ENCODE measurements around the gene FBXL17. TPM values are rescaled to one million over a fixed set of nuclear protein-coding genes. Genes with fewer than 3 reads are reported as not detected.

The FBXL17 gene
- total RNA-seq, 4 donors from 2014 or later: 10.9 to 19.8 (median 15.0) TPM

DNA sequence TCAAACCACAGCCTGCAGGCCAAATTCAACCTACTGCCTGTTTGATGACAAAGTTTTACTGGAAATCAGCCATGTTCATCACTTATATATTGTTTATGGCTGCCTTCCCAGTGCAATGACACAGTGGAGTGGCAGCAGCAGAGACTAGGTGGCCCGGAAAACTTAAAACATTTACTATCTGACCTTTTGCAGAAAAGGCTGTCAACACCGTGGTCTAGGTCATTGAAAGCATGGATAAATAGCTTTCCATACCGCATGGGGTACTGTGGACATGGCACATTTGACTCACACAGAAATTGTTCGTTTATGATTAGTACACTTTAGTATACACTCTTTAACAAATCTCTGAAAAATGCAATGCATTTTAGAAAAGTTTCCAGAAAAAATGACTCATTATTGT is 412.9 kb downstream of the FBXL17 start:
- DNase-seq (ENCODE audit: low spot score) (no peak), ATAC-seq (ENCODE audit: low FRiP score) (no peak)
- no peak for TF ChIP-seq CTCF (IDR thresholded peaks at IDR 0.05)

DNA sequence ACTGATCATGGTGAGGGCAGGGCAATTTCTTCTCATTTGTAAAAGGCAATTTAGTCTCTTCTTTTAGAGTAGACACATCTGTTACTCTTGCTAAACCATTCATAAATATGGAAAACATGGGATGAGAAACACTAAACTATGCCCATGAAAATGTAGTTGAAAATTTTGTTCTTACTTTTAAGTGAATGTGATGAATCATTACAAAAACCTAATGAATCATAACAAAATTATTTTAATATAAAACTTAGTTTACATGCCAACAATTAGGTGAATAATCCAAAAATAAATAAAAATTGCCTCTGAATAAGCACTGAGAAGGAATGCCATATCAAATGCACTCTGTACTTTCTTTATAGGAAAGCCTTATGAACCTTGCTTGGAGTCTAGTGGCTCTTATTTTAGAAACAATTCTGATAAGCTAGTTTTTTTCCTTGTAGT is 413.5 kb downstream of the FBXL17 start:
- DNase-seq (ENCODE audit: low spot score): no peak
- ATAC-seq (ENCODE audit: low FRiP score): no peak
- TF ChIP-seq CTCF (IDR thresholded peaks at IDR 0.05): no peak

DNA sequence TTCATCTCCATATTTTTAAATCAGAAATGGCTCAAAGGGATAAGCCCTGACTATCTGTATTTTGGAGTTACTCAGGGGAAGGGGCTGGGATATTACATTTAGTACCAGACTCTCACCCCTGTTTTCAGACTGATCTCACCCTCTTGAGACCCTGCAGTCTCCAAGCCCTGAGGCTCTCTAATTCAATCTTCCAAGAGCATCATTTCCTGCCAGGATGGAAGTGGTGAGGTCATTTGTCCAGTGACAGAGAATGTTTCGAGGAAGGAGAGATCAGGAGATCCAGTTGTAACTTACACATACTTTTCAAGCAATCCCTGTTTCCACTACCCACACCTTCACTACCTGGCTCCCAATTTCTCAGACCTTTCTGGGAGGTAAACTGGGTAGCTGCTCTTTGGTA is 415.7 kb downstream of the FBXL17 start:
- no peak for TF ChIP-seq CTCF (IDR thresholded peaks at IDR 0.05)
- DNase-seq (ENCODE audit: low spot score): no peak
- ATAC-seq (ENCODE audit: low FRiP score): no peak

DNA sequence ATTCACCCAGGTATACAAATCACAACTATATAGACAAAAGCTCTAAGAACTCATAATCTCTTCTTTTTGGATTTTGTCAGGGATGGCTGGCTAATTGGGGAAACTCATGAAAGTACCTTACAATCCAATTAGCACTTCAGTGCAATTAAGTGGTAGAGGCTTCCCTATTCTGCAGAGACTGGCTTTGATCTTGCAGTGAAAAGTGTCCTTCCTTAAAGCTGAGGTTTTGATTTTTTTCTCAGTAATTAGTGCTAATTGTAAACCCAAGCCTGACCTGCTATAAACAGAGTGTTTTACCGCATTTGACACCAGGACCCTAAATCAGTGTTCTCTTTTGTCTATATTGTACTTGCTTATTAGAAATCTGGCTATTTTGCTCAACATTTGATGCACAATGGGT is 417.2 kb downstream of the FBXL17 start:
- ATAC-seq (ENCODE audit: low FRiP score): no peak
- no peak for DNase-seq (ENCODE audit: low spot score)

DNA sequence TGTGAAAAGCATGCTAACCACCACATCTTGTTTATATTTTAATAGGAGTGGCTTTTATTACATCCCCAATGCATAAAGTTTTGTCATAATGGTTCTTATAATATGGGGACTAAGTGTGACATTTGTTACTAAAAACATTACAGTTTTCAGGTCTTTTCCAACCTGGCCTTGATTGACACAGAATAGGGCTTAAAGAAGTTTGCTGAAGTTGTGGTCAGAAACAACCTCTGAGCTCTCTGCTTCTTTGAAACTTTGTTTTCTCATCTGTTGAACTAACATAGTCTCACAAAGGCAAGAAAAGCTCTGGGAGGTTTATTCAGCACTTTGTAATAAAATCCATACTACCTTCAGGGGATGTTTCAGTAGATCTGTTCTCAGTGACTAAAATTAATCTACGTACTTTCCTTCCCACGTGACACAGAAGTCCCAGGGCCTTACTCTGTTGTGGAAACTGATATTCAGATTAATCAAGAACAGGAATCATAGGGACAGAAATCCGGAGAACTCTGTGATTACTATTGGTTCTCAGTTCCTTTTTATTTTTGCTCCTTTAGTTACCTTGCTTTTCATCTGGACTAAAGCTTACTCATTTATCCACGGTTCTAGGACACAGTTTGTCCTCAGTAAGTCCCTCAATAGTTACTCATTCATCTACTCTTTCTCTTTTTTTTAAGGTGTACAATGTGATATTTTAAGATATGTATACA is 422.2 kb downstream of the FBXL17 start:
- no peak for TF ChIP-seq CTCF (IDR thresholded peaks at IDR 0.05)

More for the DNA sequence above, 417.2 kb downstream of the FBXL17 start:
- TF ChIP-seq CTCF (IDR thresholded peaks at IDR 0.05): no peak

GRCh38 chr5:107958861-107959260 is 423.0 kb downstream of the FBXL17 start:
- TF ChIP-seq CTCF (IDR thresholded peaks at IDR 0.05): no peak
- no peak for DNase-seq (ENCODE audit: low spot score)
- ATAC-seq (ENCODE audit: low FRiP score): no peak

More for the DNA sequence above, 422.2 kb downstream of the FBXL17 start:
- no peak for ATAC-seq (ENCODE audit: low FRiP score)
- no peak for DNase-seq (ENCODE audit: low spot score)

DNA sequence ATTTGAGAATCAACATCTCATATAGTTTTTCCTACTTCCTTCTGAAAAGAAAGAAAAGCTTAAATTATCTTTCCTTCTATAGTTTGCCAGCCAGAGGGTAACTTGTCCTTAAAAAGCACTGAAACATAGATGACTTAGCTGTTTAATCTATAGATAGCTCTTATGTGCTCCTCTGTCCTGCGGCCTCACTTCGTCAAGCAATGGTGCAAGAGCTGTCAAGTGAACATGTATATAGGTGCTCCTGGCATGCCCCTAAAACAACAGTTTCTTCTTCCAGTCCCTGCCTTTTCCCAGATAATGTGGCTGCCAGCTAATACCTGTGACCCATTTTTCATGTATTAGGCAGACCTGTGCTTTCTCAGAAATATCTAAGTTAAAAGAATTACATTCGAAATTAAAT is 423.5 kb downstream of the FBXL17 start:
- no peak for TF ChIP-seq CTCF (IDR thresholded peaks at IDR 0.05)
- DNase-seq (ENCODE audit: low spot score): no peak
- no peak for ATAC-seq (ENCODE audit: low FRiP score)
